OCI-LY1 (cell line): ENCODE results near the gene CFAP52.
"Not testable (repeated sequence)": the region's sequence is repeated elsewhere in the genome, so short reads cannot be mapped to it uniquely, and the experiment has no call there.

Experiments used
- CTCF ChIP-seq: fragments of 200-600 bp; sonication (generic), shearing (Covaris generic); IDR thresholded peaks from 2 replicates; pipeline ENCODE4 v1.5.1; 2017; ENCODE audit warnings: mild to moderate bottlenecking, antibody characterized with exemption, low read length, moderate library complexity, mixed read lengths
- EZH2 ChIP-seq: fragments of 200-600 bp; sonication (generic), shearing (Covaris generic); IDR thresholded peaks from 2 replicates; pipeline ENCODE4 v1.8.0; 2017; ENCODE audit warnings: borderline replicate concordance, mixed run types, mild to moderate bottlenecking, antibody characterized with exemption, low read length, moderate library complexity, mixed read lengths

- not testable (repeated sequence) for TF ChIP-seq CTCF, EZH2
These were observed 21.2 kb downstream of the CFAP52 start for GRCh38 chr17:9597638-9598037.
